Measurements from ENCODE around the gene PDS5B.

The PDS5B gene

DNA sequence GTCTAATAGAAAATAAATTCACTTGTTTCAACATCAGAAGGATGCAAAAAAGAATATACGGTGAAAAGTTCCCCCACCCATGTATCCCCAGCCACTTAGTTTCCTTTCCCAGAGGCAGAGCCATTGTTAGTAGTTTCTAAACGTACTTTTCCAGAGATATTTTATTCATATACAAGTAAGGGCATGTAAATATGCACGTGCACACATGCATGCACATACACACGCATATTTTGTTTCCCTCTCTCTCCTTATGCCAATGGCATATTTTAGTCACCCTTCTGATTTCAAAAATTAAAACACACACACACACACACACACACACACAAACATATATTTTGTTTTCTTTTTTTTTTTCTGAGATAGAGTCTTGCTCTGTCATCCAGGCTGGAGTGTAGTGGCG, 147.4 kb downstream of the PDS5B start:
- DNase-seq = no peak

DNA sequence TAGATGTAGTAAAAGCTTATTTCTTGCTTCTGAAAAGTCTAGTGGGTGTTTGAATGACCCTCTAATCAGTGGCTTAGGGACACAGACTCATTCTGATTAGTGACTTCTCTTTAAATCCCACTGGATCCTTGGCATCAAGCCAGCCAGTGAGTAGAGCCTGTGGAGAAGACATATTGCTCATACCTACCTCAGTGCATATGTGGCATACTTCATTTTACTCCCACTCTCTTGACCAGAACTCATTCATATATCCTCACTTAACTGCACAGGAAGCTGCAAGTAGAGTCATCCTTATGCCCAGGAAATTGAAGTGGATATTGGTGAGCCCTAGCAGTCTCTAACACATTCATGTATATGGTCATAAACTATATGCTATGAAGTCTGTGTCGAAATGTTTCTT, 148.3 kb downstream of the PDS5B start:
- DNase-seq = no peak

DNA sequence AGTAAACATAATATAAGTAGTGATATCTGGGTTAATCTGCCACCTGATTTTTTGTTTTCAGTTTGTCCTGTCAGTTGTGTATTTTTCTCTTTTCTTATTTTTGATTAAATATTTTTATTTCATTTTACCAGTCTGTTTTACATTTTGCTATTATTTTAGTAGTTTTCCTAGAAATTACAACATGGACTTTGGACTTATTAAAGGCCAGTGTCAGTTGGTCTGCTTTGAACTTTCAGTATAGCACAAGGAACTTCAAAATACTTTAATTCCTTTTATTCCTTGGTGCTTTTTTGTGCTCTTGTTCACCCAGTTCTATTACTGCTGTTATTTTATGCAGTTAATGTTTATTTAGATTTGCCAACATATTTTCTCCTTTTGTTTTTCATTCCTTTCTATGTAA, 149.6 kb downstream of the PDS5B start:
- no peak for DNase-seq

DNA sequence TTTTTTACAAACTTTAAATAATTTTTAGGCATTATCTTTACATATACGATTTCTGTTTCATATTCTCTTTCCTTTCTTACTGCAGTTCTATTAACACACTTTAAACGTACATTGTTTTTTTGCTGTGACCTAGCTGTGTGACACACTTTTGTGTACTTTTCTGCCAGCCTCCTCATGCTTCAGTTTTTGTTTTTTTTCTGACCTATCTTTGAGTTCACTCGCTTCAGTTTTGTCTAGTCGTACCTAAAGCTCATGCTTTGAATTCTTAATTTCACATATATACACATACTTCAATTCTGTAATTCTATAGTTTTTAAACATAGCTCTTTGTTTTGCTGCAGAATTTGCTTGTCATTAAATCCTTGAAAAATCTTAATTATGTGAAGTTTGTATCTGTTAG, 150.4 kb downstream of the PDS5B start:
- no peak for DNase-seq

DNA sequence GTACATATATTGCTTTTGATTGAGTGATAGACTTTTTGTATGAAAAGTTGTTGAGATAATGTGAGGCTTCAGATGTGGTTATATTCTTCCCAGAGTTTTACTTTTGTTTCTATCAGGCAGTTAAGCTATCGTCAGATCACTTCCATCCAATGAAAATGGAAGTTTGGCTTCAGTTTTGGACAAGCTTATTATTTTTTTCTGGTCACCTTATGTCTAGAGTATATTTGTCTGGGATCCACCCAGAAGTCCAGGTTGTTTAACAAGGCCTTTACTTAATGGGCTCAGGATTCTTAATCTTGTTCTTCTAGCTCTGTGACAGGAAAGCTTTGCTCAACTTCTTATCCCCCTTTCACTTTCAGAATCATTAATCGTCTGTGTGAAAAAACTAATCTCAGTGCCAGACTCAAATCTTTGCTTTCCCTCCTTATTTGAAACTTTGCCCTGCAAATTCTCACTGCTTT, 150.9 kb downstream of the PDS5B start:
- DNase-seq = no peak

DNA sequence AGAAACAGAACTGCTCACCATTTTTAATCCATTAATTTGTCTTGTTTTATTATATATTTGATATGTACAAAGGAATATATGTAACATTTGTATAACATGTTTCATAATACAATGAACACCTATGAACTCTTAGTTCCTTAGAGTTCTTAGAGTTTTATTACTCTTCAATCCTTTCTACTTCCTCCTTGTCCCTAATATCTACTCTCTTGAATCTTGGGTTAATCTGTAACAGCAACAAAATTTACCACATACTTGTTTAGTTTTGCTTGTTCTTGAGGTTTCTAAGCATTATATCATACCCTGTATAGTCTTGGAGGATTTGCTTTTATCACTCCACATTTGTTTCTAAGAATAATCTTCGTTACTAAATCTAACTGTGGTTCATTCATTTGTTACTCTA, 151.4 kb downstream of the PDS5B start:
- DNase-seq = no peak

DNA sequence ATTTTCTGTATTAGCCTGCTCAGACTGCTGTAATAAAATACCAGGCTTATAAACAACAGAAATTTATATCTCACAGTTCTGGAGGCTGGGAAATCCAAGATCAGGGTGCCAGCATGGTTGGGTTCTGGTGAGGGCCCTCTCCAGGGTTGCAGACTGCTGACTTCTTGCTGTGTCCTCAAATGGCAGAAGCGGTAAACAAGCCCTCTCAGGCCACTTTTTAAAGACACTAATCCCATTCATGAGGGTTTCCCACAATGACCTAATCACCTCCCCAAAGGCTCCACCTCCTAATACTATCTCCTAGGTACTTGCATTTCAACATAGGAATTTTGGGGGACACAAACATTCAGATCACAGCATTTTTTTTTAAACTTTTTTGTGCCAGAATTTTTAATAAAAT, 159.3 kb downstream of the PDS5B start:
- no peak for DNase-seq

DNA sequence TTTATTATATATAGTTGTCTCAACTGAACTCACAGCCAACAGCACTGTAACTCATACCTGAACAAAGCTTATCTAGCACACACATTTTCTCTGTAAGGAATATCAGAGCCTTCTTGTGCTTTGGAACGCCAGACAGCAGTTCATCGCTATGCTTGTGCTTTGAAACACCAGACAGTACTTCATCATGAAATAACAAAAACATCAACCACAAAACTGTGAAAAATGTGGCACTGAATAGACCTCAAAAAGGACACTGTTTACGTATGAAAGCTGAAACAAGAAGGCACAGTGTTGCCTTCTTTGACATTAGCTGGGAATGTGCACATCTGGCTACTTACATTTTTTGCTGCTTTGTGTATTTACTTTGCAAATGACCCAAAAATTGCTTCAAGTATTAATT, 160.2 kb downstream of the PDS5B start:
- DNase-seq = no peak

DNA sequence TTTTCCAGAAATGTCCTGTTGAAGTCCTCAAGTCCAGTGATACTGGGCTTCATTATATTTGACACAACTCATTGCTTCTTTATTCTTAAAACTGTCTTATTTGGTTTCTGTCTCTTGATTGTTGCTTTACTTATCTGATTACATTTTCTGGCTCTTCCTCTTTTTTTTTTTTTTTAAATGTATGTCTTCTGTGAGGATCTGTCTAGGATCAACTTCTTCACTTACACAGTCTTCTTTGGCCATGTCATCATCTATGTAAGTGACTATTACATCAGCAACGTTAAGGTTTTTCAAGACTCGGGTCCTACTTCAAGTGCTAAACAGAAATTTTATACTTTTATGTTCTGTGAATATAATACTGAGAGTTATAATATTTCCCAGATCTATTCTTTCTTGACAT, 162.1 kb downstream of the PDS5B start:
- DNase-seq = no peak

DNA sequence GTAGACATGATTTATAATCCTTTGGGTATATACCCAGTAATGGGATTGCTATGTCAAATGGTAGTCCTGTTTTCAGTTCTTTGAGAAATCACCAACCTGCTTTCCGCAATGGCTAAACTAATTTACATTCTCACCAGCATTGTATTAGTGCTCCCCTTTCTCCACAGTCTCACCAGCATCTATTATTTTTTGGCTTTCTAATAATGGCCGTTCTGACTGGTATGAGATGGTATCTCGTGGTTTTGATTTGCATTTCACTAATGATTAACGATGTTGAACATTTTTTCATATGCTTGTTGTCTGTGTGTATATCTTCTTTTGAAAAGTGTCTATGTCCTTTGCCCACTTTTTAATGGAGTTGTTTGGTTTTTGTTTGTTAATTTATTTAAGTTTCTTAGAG, 165.1 kb downstream of the PDS5B start:
- DNase-seq = no peak

DNA sequence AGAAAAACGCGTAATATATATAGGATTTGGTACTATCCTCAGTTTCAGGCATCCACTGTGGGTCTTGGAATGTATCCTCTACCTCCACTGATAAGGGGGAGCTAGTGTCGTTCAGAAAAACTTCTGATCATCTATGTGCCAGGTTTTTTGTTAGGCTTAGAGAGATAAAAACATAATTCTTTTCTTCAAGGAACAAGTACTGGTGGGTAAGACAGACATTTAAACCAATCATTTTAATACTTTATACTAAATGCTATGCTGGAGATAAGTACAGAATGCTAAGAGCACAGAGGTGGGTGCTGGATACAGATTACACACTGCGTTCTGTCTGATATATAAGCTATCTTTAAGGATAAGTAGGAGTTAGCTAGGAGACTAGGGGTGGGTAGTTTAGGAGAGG, 166.1 kb downstream of the PDS5B start:
- DNase-seq = no peak

DNA sequence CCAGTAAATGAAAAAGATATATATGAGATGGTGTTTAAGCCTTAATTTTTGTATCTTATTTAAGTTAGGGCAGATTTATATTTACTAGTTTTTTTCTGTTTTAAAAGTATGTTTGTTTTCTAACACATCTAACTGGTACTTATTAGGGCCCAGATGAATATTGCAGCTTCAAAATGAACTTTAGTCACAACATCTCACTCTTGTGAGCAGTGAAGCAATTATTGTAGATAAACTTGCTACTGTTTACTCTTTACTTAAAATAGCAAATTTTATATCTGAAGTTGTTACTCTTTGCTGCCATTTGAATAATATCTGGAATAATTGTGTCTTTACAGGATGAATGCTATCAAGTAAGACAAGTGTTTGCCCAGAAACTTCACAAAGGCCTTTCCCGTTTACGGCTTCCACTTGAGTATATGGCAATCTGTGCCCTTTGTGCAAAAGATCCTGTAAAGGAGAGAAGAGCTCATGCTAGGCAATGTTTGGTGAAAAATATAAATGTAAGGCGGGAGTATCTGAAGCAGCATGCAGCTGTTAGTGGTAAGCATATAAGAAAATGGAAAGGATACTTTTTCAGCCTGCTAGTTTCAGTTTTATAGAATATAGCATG, 166.8 kb downstream of the PDS5B start:
- no peak for DNase-seq

DNA sequence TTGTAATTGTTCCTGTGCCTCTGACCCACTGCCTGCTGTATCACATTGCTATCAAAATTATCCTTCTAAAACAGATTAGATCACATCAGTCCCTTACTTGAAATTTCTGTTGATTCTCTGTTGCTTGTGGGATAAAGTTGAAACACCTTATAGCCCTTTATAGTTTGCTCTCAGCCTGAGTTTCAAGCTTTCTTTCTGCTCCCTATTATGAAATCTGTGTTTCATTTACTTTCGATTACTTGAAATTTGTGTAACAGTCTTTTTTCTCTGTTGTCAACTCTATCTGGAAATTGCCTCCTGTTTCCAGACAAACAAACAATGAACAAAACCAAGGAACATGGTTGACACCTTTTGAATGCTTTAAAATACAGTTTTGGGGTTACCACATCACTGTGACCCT, 167.9 kb downstream of the PDS5B start:
- DNase-seq = no peak

DNA sequence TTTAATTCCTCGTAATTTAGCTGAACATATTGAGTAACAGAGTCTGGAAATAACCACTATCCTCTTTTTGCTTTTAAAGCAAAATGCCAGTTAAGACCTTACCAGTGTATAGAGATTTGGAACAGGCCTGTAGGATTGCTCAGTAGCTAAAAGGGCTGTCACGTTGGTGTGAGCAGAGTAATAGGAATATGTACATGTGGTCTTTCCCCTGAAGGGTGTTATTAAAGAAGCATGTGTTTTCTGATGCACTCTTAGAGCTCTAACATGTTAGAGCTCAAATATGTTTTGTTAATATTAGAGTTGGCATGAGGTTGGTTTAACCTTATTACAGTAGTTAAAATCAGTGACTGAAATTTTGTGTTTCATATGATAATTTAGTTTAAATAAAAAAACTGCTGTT, 172.9 kb downstream of the PDS5B start:
- no peak for DNase-seq

DNA sequence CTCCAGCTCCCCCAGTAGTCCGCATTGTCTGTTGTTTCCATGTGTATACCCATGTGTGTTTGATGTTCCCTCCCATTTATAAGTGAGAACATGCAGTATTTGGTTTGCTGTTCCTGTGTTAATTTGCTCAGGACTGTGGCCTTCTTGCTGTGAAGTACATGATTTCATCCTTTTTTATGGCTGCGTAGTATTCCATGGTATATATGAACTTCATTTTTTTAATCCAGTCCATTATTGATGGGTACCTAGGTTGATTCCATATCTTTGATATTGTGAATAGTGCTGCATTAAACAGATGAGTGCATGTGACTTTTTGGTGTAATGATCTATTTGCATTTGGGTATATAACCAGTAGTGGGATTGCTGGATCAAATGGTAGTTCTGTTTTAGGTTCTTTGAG, 175.2 kb downstream of the PDS5B start:
- DNase-seq = no peak

DNA sequence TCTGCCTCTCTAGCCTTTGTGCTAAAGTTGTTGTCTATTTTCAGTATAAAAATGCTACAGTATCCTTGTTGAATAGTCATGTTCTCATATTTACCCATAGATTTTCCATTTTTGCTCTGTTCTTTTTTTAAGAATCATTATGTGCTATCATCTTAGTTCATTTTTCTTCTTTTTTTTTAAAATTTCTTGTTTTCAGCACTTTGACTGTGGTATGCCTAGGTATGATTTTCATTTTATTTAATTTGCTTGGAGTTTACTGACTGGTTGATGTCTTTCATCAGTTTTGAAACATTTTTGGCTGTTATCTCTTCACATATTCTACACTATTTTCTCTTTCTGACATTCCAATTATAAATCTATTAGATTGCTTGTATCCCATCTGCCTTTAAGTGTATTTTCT, 192.9 kb downstream of the PDS5B start:
- no peak for DNase-seq

DNA sequence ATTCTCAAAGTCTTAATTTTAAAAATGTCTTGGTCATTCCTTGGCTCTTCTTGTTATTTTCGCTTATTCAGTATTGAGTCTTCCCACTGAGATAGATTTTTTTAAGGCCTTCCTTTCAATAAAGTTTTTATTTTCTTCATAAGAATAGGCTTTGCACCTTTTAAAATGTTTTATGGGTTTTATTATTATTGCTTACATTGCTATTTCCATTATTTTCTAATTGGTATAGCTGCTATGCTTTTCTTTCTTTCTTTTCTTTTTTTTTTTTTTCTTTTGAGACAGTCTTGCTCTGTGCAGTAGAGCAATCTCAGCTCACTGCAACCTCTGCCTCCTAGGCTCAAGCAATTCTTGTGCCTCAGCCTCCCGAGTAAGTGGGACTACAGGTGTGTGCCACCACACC, 195.7 kb downstream of the PDS5B start:
- DNase-seq = no peak

DNA sequence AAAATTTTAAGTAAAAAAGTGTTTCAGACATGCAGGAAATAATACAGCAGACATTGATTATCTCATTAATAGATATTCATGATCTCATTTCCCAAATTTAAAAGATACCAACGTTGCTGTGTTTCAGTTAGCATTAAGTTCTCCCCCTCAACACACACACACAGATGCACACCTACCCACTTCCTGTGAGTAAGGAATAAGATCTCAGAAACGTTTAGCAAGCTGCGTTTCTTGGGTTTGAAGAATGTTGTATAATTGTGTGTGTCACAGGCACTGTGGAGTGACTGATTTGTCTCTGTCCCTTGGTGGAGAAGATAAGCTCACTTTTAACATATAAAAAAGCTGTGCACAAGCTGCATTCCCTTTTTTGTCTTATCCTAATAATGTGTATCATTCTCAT, 196.8 kb downstream of the PDS5B start:
- DNase-seq = no peak

DNA sequence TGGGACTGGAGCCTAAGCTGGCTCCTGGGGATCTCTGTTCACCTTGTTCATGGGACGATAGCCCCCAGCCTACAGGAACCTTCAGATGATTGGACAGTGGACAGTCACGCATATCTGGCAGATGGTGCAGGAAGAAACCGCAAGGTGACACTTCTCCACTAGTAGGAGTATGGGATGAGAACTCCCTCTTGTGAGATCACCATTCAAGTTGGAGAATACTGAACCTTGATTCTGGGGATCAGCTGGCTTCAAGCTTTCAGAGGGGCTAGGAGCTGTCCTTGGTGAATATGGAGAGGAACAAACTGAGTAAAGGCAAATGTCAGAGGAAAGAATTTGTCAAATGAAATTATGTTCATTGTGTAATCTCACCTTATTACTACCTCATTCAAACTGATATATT, 204.5 kb downstream of the PDS5B start:
- no peak for DNase-seq

DNA sequence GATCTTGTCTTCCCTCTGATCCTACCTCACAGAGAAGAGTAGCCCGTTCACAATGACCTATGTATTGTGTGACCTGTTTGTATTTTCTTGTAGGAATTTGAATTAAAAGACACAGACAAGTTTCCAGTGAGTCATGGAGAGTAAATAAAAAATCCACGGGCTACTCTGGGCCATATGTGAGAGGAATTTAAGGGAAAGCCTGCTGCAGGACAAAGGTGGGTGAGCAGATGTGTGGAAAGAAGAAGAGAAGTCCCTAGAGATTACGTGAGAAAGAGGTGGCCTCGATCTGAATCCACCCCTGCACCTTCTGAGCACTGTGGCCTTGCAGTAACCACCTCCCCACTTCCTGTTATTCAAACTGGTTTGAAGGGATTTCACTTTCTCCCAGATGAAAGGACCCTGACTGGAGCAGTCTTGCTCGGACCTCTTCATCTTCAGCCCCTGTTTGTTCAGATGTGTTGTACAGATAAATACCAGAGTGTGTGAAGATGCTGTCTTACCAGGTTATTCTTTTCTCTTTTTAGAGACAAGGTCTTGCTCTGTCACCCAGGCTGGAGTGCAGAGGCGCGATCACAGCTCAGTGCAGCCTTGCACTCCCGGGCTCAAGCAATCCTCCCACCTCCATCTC, 205.4 kb downstream of the PDS5B start:
- no peak for DNase-seq

DNA sequence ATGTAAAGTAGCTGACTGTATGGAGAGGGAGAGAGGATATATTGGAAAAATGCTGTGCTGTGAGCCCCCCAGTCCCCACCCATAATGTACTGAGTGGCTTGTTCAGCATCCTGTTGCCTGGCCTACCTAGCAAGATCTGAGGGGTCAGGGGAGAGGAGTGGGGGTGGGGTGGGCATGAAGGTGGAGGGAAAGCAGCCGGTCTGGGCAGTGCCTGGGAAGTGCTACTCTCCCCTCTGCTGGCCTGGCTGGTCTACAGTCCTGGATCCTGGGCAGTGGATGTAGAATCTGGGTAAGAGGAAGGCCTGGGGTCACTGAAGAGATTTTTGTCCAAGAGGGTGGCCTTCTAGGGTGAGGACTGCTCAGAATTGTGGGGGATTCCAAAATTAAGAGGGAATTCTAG, 210.5 kb downstream of the PDS5B start:
- DNase-seq = no peak

DNA sequence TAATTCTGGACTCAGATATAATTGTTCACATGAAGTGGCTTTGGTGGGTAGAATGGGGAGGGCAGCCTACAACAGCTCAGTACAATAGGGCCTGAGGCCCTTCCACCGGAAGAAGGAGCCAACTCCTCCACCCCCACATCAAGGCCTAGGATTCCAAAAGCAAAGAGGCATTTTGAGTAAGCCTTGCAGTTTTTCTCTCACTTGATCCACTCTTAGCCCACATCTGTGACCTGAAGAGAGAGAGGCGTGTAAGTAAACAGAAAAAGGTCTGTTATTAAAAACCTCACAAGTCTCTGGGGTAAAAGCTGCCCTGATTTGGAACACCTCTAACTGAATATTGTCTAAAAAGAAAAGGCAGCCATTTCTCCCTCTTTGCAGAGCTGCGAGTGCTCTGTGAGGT, 215.9 kb downstream of the PDS5B start:
- no peak for DNase-seq

DNA sequence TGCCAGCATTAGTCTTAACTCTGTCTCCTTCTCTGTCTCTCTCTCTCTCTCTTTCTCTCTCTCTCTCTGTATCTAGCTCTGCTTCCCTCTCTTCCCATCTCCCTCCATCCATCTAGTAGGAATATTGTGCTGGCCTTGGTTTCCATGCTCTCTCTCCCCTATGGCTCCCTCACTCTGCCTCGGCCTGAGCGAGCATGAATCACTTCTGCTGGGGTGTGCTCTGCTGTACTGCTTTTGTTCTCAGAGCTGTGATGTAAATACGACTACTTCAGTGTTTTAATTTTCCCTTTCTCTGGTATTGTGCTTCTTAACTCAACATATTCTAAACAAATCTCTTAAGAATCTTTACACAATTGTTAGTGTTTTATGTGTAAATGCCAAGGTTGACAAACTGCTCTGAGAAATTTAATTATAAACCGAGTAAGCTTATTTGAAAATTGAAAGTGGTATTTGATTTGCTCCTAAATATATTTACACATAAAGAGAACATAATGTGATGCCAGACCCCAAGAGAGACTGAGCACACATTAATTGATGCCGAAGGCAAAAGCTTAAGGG, 218.5 kb downstream of the PDS5B start:
- DNase-seq = no peak

DNA sequence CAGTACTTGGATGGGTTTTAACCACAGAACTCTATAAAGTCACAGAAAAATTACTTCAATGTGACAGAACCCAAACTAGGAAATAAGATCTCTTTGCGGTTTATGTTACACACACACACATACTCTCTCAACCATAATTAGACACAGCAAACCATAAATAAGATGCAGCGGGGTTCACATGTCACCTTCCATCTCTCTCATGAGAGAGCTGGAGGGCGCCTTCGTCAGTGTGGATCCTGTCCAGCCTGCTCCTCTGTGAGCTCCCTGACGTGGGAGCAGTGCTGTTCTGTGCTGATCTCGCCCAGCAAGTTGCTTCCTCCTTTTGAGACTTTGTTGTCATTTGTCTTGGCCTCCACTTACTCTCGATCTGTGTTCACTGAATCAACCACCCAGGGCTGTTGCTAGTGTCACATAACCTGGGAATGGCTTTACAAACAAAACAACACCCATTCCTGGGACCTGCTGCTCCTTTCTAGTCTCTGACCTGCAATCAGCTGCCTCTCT, 225.1 kb downstream of the PDS5B start:
- no peak for DNase-seq

DNA sequence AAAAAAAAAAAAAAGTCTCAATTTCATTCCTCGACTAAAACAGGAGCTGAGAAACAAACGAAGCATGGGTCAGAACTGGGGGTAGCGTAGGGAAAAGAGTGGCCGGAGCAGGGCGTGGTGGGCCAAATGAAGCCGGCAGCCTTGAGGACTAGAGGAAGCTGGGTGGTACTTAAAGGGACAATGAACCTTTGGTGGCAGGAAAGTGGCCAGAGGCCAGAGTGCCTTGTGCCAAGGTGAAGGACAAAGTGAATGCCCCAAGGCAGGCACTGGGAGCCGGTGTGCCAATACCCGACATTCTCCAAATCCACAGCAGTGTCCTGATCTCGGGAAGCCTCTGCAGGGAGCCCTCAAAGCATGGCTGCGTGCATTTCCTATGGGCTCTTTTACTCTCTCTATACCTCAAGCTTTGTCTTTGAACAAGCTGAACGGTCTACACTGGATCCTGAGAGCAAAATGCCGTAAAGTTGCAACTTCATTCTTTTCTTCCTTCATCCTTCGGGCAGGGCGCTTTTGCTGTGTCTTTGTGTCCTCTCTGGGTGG, 235.0 kb downstream of the PDS5B start:
- DNase-seq = no peak

Measured in stimulated activated CD4-positive, alpha-beta T cell treated with anti-CD3 and anti-CD28 coated beads, Interleukin-12 subunit alpha, Interleukin-12 subunit beta, amount 100 ng/mL, for 4 hours (primary cell).